Activated gamma-delta T cell (primary cell): ENCODE results near the gene NCOA5.
"Not testable (repeated sequence)": the region's sequence is repeated elsewhere in the genome, so short reads cannot be mapped to it uniquely, and the experiment has no call there.

Experiments used
- DNase-seq: peaks from one replicate; lab custom pipeline; 2025; lab: John Stamatoyannopoulos, UW

The NCOA5 gene

DNA sequence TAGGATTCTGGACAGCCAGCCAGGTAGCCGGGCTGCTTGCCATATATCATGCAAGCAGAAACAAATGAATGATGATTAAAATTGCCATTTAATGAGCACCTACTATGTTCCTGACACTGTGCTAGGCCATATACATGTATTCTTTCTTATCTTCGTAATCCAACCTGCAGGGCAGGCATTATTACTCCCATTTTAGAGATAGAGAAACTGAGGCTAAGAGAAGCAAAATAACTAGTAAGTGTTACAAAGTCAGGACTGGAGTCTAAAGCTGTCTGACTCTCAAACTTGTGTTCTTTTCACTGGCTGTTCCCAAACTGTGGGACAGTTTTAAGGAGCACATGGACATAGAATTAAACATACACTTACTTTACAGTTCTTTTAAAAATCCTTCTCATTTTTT, 30.4 kb upstream of the NCOA5 start:
- DNase-seq: no peak

DNA sequence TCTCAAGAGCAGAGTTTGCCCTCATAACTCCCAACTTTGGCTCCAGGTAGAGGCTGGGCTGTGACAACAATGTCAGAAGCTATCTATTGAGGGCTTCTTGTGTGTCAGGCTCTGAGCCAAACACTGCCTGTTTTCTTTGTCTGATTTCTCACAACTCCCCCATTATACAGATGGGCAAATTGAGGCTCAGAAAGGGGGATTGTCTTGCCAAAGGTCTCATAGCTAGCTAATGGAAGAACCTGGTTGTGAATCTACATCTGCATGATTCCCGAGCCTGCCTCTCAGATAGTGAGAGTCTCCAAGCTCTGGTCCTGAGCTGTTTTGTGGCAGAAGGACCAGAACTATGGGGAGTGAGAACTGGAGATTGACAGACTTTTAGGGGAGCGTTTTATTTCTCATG, 29.8 kb upstream of the NCOA5 start:
- no peak for DNase-seq

DNA sequence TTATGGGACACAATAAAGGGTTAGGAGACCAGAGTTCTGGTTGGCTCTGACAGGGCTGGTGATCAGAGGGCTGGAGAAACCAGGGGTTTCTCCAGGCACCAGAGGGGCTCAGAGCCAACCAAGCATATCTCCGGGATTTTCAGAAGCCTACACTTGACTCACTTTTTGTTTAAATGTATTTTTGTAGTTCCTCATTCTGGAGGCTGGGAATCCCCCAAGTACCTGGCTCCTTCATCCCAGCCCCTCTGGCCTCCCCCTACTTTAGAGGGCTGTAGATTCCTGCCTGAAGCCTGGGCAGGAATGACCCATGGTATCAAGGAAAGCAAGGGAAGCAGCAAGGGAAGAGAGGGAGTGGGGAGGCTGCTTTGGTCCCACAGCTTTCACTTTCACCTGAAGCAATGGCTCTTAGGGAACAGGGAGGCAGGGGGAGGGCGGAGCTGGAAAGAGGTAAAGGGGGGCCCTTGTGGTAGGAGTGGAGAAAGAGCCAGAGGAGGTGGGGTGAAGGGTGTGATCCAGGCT, 29.3 kb upstream of the NCOA5 start:
- DNase-seq: no peak

DNA sequence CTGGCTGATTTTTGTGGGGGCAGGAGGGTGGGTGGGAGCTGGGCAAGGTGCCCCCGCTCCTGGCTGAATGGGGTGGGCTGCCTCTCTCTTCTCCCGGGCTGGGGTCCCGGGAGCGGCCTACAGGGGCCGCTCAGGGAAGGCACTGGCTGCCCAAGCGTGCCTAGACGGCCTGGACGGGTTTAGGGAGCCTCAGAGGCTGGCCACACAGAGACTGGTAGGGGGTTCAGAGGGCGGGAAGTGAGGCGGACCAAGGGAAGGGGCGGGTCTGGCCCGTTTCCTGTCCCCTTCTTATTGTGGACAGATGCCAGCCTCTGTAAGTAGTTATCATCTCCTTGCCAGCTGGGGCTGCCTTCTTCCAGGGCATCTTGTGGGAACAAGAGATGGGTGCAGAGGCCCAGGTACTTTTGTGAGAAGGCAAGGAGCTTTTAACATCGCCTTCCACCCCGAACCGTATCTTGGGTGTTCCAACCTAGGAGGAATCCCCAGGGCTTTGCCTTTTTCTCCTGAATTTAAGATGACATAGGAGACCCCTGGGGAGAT, 28.8 kb upstream of the NCOA5 start:
- DNase-seq: no peak

DNA sequence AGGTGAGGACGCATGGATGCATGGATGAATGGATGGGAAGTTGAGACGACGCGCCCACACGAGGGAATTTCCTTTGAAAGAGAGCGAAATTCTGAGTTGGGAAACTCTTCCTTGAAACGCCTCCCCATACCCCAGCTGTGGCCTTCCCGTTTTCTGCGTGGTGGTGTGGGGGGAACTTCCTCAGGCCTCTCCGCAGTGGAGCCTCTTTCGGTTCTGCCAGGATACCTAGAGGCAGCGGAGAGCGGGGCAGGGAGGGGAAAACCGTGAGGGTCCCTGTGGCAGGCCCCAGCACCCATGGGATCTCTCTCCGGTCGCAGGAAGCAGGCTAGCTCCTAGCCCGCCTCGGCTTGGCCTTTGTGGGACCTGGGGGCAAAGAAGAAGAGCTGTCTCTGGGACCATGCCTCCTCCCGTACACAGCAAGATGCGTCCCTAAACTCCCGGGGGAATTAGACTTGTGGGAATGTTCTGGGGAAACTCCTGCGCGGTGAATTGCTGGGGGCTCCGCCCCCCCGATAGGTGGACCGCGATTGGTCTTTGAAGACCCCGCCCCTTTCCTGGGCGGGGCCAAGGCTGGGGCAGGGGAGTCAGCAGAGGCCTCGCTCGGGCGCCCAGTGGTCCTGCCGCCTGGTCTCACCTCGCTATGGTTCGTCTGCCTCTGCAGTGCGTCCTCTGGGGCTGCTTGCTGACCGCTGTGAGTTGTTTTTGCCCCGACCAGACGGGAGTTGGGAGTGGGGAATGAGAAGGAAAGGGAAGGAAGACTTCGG, 28.1 kb upstream of the NCOA5 start, which contains the start of gene CD40:
Gene CD40 (plus strand): TSS at position 611 of the 764 bp plus-strand sequence. CDS start 30 bp downstream, at position 641.
- peak; percentile 46 for DNase-seq

DNA sequence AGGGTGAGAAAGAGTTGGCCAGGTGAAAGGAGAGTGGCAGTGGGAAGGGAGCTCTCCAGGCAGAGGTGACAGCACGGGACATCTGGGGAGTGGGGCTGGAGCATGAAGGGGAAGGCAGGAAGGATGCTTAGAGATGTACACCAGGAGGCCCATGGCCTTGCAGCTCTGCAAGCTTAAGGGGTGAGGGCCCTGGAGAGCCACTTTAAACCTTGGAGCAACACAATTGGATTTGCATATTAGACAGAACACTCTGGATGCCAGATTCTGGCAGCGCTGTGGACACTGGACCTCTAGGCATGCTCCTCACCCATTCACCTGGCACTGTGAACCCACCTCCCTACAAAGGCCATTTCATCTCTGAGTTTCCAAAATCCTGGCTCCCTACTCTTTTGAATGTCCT, 24.7 kb upstream of the NCOA5 start:
- DNase-seq: no peak

DNA sequence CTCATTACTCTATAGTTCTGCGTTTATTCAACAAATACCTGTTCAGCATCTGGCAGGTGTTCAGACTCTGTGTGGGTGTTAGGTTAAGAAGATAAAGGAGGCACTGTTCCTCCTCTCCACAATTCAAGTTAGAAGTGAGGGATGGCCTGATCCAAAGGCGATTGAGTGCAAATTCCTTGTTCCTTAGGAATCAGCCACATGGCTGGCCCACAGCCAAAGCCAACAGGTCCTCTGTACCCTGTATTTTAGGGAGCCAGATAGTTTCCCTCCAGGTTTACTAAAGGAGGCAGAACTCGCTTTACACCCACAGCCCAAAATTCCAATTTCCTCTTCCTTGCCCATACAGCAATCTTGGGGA, 23.3 kb upstream of the NCOA5 start:
- DNase-seq: no peak

DNA sequence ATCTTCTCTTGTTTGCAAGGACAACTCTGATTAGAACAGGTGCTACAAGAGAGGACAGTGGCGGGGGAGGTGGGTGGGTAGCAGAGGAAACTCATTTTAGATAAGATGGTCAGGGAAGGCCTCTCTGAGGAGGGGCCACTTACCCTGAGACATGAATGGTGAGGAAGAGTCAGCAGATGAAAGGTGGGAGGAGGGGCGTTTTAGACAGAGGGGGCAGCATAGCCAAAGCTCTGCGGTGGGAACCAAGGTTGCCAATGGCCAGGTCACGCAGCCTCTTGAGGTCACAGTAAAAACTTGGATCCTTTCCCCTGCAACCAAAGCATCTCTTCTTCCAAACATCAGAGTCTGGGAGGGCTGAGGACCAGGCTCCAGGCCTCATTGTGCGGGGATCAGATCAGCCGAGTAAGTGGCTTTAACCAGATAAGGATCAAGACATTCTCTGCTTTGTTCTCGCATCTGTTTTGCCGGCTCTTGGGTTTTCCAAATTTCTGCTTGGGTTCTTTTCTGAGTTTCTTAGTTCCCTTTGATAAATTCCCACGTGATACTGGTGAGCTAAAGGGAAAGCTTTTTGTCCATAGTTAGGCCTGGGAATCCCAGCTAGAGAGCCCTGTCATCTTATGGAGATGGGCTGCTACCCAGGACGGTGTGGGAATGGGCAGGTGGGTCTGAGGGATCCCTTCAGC, 22.8 kb upstream of the NCOA5 start:
- no peak for DNase-seq

DNA sequence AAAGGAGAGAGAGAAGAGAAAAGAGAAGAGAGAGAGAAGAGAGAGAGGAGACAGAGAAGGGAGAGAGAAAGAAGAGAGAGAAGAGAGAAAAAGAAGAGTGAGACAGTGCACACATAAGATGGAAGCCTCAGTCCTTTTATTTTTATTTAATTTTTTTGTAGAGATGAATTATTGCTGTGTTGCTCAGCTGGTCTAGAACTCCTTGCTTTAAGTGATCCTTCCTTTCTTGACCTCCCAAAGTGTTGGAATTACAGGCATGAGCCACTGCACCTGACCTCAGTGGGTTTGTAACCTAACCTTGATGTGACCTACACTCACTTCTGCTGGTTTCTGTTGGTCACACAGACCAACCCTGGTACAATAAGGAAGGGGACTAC, 22.1 kb upstream of the NCOA5 start:
- no peak for DNase-seq

DNA sequence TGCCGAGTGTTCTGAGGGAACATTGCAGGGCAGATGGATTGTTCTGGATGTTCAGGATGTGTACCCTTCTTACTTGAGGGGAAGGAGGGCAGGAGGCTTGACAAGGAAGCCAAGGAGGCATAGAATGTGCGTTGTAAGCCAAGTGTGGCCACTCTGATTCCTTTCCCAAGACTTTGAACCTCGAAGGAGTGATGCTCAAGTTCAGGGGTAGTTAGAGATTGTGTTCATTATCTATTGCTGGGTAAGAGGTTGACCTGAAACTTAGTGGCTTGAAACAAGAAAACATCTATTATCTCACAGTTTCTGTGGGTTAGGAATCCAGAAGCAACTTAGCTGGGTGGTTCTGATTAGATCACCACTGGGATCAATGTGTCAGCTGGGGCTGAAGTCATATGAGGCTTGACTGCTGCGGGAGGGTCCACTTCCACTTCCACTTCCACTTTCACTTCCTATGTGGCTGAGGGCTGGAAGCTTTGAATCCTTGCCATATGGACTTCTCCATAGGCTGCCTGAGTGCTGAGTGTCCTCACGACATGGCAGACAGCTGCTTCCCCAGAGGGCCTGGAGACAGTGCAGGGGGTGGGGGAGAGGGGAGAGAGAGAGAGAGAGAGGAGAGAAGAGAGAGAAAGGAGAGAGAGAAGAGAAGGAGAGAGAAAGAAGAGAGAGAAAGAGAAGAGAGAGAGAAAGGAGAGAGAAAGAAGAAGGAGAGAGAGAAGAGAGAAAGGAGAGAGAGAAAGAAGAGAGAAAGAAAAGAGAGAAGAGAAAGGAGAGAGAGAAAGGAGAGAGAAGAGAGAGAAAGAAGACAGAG, 21.5 kb upstream of the NCOA5 start:
- no peak for DNase-seq

DNA sequence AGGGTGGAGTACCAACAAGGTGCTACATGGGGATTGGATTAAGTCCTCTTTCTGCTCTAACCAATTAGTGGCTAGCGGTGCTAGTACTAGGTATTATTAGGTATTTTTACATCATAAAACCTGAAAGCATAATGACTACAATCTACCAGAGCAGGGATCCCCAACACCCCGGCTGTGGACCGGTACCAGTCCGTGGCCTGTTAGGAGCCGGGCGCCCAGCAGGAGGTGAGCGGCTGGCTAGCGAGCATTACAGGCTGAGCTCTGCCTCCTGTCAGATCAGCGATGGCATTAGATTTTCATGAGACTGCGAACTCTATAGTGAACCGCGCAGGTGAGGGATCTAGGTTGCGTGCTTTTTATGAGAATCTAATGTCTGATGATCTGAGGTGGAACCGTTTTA, 19.2 kb upstream of the NCOA5 start:
- no peak for DNase-seq

DNA sequence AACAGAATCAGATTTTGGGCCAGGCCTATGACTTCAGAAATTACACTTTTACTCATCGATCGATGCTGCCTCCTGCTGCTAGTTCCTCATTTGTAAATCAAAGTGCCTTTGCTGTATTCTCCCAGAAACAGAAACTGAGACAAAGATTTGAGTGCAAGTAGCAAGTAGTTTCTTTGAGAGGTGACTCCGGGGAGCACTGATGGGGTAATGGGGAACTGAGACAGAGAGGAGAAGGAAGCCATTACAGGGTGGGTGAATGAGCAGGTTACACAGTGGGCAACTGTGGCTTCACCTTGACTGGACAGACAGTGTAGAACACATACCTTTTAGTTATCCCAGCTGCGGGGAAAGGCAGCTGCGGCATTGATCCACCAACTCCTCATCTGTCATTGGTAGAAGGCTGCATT, 18.7 kb upstream of the NCOA5 start:
- no peak for DNase-seq

DNA sequence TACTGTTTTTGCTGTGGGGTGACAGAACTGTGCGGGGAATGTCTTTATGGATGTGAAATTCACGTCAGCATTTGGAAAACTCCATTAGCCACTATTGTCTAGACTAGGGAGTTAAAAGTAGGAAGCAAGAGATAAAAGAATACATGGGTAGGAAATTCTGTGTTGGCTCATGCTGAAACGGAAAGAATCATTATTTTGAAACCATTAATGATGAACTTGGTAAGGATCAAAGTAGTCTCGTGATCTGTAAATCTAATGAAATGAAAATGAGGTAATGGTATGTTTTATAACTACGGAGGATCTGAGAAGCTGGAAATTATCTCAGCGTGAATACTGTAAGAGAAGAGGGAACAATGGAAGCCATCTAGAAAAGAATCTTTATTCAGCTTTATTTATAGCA, 17.3 kb upstream of the NCOA5 start:
- DNase-seq: no peak

DNA sequence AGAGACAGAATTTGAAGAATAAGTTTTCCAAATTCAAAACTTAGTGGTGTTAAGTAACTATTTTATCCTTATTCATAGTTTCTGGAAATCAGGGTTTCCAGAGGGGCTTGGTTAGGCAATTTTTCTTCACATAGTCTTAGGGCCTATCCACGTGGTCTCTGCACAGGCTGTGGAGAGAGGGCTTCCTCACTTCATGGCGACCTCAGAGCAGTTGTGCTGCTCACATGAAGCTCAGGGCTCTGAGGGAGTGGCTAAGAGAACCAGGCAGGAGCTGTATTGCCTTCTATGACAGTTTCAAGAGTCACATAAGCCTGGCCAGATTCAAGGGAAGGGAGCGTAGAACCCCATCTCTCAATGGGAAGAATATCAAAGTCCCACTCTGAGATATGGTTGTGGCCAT, 14.5 kb upstream of the NCOA5 start:
- DNase-seq: no peak

DNA sequence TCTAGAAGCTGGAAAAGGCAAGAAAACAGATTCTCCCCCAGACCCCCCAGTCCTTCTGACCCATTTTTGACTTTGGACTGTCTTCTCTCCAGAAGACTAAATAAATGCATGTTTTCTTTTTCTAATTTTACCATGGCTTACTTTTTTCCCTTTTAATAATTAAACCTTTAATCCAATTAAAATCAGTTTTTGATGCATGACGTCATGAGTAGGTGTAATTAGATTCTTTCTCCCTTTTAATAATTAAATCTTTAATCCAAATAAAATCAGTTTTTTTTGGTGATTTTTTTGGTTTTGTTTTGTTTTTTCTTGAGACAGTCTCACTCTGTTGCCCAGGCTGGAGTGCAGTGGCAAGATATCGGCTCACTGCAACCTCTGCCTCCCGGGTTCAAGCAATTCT, 13.2 kb upstream of the NCOA5 start:
- DNase-seq: no peak

DNA sequence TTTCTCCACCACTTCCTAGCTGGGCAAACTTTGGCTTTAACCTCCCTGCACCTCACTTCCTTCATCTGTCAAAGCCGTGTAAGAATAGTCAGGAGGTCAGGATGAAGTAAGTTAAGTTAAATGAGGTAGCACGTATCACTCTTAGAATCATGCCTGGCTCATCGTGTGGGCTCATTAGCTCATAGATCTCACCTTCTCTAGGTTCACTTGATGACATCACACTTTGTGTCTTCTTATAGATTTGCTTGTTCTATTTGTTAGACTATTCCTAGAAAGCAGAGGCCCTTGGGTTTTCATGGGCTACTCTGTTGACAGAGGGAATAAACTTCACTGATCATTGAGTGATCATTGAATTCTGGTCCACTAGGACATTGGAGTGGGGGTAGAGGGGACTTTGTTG, 12.2 kb upstream of the NCOA5 start:
- DNase-seq: no peak

DNA sequence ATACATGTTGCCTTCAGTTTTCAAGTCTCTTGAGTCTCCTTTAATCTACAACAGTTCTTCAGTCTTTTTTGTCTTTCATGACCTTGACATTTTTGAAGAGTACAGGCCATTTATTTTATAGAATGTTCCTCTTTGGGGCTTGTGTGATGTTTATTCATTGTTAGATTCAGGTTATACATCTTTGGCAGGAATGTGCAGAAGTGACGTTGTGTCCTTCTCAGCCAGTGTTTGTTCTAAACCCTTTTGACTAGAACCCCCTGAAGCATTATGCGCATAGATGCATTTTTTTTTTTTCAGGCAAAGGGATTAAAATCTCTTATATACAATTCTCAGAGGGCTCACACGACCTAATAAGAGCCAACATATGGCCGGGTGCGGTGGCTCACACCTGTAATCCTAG, 11.2 kb upstream of the NCOA5 start:
- DNase-seq: no peak

DNA sequence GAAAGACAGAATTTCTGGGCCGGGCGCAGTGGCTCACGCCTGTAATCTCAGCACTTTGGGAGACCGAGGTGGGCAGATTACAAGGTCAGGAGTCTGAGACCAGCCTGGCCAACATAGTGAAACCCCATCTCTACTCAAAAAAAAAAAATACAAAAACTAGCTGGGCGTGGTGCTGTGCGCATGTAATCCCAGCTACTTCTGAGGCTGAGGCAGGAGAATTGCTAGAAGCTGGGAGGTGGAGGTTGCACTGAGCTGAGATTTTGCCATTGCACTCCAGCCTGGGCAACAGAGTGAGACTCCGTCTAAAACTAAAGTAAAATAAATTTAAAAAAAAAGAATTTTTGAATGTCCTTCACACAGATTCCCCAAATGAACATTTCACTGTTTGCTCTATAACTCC, 10.7 kb upstream of the NCOA5 start:
- not testable (repeated sequence) for DNase-seq

DNA sequence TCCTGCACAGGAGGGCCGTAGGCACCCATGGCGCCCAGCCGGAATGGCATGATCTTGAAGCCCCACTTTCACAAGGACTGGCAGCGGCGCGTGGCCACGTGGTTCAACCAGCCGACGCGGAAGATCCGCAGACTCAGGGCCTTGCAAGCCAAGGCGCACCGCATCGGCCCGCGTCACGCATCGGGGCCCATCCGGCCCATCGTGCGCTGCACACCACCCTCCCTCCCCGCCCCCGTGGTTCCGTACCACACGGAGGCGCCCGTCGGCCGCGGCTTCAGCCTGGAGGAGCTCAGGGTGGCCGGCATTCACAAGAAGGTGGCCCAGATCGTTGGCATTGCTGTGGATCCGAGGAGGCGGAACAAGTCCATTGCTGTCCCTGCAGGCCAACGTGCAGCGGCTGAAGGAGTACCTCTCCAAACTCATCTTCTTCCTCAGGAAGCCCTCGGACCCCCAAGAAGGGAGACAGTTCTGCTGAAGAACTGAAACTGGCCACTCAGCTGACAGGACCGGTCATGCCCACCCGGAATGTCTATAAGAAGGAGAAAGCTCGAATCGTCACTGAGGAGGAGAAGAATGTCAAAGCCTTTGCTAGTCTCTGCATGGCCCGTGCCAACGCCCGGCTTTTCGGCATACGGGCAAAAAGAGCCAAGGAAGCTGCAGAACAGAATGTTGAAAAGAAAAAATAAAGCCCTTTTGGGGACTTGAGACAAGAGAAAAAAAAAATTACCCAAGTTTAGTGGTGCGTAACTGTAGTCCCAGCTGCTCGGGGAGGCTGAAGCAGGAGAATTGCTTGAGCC, 9.9 kb upstream of the NCOA5 start:
- DNase-seq: no peak

DNA sequence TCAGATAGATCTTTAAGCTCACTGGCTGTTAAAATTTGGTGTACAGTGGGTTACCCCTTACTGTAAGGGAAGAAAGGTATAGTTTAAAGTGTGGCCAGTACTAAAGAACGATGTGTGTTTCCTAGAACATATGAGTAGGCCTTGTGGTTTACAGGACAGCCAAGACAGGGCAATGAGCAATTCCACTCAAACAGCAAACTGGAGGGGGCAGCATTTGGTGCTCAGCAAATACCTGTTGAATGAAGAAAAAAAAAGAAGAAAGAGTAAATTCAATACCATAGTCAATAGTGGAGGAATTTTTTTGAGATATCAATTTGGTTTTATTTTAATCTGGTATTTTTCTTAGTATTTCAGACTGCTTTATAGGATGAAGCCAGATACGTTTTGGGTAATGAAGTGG, 3.8 kb upstream of the NCOA5 start:
- no peak for DNase-seq
